Embryonic facial prominence (tissue), 1 donor: ENCODE data around the gene SMG9.
"Not testable (repeated sequence)": the region's sequence is repeated elsewhere in the genome, so short reads cannot be mapped to it uniquely, and the experiment has no call there.

Experiments used
- DNase-seq: peaks from one replicate; pipeline ENCODE4 v3.0.0-alpha.2; 2016; ENCODE audit errors: extremely low spot score

The SMG9 gene

GRCh38 chr19:43780706-43781525 lies 26.2 kb upstream of the SMG9 start, which contains the start of gene KCNN4:
Gene KCNN4 (minus strand): TSS chr19:43780973. CDS start chr19:43780861, 112 bp downstream.
- DNase-seq, result no peak

GRCh38 chr19:43779820-43780219 lies 25.1 kb upstream of the SMG9 start:
- DNase-seq, result no peak

GRCh38 chr19:43779147-43779819 lies 24.5 kb upstream of the SMG9 start:
- no peak for DNase-seq

GRCh38 chr19:43778651-43779050 lies 23.9 kb upstream of the SMG9 start:
- DNase-seq, result no peak

DNA sequence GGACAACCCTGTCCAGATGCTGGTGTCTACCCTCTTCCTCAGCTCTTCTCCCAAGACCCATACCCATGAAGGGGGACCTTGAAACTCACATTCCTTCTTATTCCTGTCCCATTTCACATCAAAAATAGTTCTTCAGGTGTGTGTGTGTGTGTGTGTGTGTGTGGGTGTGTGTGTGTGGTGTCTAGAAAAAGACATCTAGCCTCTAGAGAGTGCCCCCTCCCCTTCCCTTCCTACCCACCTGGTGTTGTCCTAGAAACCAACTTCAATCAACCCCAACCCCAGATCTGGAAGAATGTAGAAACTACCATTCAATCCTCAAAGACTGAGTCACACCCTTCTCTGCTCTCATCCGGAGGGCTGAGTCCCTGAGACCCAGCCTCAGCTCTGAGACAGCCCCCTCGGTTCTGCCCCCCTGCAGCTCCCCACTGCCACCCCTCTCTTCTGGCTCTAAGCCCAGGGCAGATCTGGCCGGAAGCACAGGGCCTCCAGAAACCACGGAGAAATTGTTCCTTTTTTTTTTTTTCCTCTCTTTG lies 22.5 kb upstream of the SMG9 start:
- DNase-seq, result no peak

GRCh38 chr19:43776286-43776685 lies 21.5 kb upstream of the SMG9 start:
- DNase-seq, result no peak

DNA sequence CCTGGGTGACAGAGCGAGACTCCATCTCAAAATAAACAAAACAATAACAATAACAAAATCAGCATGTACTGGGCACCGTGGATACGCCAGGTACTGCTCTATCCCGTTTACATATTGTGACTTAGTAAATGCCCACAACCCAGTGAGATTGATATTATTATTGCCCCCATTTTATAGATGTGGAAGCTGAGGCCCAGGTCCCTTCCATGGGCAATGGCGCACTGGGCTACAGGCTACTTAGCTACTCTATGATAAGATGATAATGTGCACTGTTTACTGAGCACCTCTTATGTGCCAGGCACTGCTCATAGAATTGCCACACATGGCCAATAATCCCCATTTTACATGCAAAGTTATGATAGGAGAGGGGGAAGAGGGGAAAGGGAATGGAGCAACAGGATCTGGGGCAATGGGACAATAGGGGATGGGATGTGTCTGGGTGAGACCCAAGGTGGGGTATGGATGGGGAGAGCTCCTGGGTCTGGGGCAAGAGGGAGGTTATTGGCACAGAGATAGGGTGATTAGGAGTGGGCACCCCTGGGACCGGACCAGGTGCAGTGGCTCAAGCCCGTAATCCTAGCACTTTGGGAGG lies 20.6 kb upstream of the SMG9 start:
- DNase-seq, result no peak

DNA sequence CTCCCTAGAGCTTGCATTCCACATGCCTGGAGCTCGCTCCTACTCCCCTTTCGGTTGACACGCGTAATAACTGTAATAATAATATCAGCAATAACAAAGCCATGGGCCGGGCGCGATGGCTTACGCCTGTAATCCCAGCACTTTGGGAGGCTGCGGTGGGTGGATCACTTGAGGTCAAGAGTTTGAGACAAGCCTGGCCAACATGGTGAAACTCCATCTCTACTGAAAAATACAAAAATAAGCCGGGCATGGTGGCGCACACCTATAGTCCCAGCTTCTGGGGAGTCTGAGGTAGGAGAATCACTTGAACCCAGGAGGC lies 20.1 kb upstream of the SMG9 start:
- not testable (repeated sequence) for DNase-seq

- no peak for DNase-seq
Measured at GRCh38 chr19:43774103-43774939, 19.6 kb upstream of the SMG9 start.

- DNase-seq, result no peak
Measured at GRCh38 chr19:43773725-43774102, 19.0 kb upstream of the SMG9 start.

GRCh38 chr19:43769256-43769655 lies 14.5 kb upstream of the SMG9 start:
- no peak for DNase-seq

- no peak for DNase-seq
Measured at GRCh38 chr19:43768273-43769050, 13.7 kb upstream of the SMG9 start.

DNA sequence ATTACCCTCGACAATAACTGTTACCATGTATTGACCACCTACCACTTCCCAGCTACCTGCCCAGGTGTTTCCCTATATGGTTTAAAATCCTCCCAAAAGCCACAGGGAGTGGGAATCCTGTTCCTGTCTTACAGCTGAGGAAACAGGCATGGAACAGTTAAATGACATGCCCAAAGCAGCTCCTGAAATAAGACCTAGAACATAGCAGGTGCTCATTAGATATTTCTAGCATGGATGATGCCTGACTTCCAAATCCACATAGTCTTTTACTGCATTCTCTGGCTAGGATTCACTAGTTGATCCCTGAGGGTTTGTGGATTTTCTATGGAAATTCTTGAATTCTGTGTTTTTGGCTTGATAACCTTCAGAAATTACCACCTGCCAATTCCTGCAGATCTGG lies 13.1 kb upstream of the SMG9 start:
- no peak for DNase-seq

- no peak for DNase-seq
Measured at GRCh38 chr19:43767316-43767715, 12.6 kb upstream of the SMG9 start.

DNA sequence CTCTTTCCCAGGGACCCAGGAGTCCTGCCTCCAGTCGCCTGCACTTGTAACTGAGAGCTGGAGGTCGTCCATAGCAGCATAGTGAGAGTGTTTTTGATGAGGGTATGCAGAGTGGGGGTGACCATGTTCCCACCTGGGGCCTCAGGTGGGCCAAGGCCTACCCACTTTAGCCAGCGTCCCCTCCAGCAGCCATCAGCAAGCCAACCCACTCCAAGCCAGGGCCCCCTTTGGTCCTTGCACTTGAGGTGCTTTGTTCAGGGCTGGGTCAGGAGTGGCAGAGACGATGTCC lies 11.9 kb upstream of the SMG9 start:
- DNase-seq, result no peak

GRCh38 chr19:43765109-43765876 lies 10.5 kb upstream of the SMG9 start:
- no peak for DNase-seq

DNA sequence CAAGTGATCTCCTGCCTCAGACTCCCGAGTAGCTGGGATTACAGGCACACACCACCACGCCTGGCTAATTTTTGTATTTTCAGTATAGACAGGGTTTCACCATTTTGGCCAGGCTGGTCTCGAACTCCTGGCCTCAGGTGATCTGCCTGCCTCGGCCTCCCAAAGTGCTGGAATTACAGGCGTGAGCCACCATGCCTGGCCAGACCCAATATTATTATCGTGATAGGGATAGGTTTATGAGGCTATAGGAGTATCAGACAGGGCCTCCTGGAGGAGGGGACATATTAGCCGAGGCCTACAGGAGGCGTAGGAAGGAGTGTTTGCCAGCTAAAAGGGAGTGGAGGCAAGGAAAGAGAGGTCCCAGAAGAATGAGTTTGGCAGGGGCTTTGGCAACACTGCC lies 9.9 kb upstream of the SMG9 start:
- not testable (repeated sequence) for DNase-seq

DNA sequence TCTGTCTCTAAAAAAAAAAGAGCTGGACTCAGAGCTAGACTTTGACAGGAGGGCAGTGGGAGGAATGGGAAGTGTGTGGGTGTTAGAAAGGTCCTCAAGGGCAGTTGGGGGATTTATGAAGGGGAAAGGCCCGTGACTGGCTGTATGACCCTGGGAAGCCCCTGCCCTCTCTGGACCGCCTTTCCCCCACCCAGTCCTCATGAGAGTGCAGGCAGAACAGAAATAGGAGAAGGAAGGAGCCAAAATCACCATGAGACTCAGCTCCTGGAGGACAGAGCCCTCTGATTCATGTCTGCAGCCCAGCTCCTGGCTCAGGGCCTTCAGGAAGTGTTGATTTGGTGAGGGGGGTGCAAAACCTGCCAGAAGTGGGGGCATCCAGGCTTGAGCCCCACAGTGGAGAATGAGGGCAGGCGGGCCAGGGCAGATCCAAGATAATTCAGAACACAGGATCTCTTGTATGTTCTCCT lies 8.7 kb upstream of the SMG9 start:
- no peak for DNase-seq

- no peak for DNase-seq
Measured at GRCh38 chr19:43762814-43763213, 8.1 kb upstream of the SMG9 start.

DNA sequence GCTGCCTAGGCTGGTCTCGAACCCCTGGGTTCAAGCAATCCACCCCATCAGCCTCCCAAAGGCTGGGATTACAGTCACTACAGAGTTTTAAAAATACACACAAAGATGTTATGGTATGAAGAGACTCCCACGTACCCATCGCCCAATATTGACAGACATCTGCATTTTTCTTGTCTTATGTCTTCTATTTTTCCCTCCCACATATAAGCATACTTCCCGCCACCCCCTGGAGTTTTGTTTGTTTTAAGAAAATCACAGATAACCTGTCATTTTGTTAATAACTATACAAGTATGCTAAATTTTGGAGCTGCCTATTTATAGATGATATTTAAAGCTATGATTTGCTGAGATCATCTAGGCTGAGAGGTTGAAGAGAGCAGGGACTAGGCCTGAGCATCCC lies 6.2 kb upstream of the SMG9 start:
- DNase-seq, result no peak
